Measurements from ENCODE around the gene HMGN1. TPM values are rescaled to one million over a fixed set of nuclear protein-coding genes. Genes with fewer than 3 reads are reported as not detected.

The HMGN1 gene, protein sequence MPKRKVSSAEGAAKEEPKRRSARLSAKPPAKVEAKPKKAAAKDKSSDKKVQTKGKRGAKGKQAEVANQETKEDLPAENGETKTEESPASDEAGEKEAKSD
- 250 and 289 TPM in 2 replicates for total RNA-seq

DNA sequence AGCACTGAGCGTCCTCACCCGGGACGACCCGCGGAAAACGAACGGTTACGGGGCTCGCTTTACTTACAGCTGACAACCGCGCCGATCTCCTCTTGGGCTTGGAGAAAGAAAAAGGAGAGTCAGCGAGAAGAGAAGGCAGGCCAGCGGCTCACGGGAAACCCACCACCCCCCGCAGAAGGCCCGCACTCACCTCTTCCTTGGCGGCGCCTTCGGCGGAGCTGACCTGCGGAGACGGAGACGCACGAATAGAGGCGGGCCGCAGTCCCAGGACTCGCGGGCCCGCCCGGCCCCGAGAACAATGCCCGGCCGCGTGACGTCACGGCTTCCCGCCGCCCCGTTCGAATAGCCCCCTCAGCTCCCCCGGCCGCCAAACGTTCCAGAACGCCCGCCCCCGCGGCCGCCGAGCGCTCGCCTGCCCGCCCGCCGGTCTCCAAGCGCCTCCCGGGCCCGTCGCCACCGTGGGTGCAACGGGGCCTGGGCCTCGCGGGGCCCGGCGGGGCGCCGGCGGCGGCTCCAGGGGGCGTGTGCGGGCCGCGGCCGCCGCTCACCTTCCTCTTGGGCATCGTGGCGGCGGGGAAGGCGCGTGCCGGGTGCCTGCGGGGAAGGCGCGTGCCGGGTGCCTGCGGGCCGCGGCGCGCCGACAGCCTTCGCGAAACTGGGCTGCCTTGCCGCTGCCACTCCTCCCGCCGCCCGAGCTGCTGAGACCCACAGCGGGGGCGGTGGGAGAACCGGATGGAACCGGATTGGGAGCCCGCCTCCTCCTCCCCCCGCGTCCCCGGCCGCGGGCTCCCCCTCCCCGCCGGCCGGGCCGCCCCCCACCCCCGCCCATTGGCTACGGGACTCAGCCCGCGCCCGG, at the start of gene HMGN1:
Gene HMGN1 (minus strand): TSS at position 734 of the 856 bp plus-strand sequence. CDS start 171 bp downstream, at position 563.

DNA sequence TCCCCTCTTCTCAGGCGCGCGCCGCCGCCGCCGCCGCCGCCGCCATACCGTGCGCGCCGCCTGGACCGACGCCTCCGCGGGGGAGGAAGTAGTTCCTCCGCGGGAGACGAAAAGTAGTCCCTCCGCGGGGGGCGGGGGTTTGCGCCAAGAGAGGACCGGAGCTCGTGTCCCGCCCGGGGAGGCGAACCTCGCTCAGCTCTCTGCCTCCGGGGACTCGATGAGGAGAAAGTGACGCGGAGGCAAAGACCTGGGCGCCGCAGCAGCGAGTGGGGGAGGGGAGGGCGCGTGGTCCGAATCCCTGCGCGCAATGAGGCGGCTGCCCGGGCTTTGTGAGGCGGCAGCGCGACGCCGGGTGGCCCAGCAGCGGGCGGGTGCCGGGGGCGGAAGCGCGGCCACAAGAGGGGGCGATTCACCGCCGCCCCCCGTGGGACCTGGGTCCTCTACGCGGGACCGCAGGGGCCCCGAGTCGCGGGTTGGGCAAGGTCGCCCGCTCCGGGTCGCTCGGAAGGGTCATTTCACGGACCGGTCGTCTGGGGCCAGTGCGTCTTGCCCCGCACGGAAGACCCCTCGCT, 35.2 kb downstream of the HMGN1 start, which contains the start of gene BRWD1:
Gene BRWD1 (minus strand): TSS at position 62 of the 572 bp plus-strand sequence. CDS start 141 bp downstream, outside the sequence.

Other genes with a start within 250 kb of the HMGN1 start
- 23.8 and 34.0 TPM in 2 replicates for gene PSMG1, start 165.6 kb downstream of the HMGN1 start, total RNA-seq
- gene BRWD1, start 35.5 kb downstream of the HMGN1 start, total RNA-seq, result 75.1 and 91.8 TPM in 2 replicates
- gene LCA5L, start 96.7 kb upstream of the HMGN1 start, total RNA-seq, result 3.0 and 4.8 TPM in 2 replicates
- 3.0 and 3.7 TPM in 2 replicates for gene SH3BGR, start 102.9 kb upstream of the HMGN1 start, total RNA-seq

Measured in smooth muscle cell of the umbilical artery (primary cell).